Measurements from ENCODE around the gene KCTD16.
A peak's percentile ranks its signal among the peaks of the same experiment; 100 is the strongest.

Gene KCTD16

DNA sequence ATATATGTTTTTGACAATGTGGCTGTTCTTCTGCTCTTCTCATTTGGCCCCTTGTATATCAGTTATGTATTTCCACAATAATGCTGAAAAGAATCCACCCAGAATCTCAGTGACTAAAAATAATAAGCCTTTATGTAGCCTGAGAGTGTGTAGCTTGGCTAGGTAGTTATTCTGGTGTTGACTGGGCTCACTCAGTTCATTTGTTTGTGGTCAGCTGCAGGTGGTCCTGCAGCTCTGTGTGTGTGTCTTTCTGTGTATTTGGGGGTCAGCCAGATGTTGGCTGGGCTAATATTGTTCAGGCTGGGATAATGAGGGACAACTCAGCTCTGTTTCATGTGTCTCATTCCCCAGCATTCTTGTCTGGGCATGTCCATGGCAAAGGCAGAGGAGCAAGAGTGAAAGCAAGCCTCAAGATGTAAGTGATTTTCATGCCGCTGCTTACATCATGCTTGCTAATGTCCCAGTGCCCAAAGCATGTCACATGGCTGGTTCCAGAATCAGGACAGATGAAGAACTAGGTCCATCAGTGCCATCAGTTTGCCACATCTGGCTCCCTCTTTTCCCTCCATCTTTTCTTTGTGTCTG, 162.8 kb downstream of the KCTD16 start:
- no peak for DNase-seq (ENCODE audit: low read depth)

- no peak for DNase-seq (ENCODE audit: low read depth)
These were observed 164.9 kb downstream of the KCTD16 start for GRCh38 chr5:144335561-144335960.

- DNase-seq (ENCODE audit: low read depth): peak; percentile 7
These were observed 165.7 kb downstream of the KCTD16 start for GRCh38 chr5:144336191-144336961.

DNA sequence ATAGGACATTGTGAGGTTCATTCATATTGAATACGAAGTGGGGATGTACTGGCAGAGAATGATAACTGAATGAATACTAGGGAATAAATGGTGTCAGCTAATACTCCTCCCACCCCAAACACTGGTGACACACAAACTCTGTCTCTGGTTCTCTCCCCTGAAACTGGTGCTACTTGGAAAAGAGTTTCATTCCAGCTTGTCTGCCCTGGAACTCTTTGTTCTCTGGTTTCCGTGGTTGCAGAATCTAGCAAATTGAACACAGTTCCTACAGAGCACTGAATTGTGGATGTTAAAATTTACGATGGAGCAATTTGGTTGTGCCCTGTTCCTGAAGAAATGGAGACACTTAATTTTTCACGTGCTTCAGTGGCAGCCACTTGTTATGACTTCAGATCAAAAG, 181.7 kb downstream of the KCTD16 start:
- DNase-seq (ENCODE audit: low read depth): peak; percentile 1

DNA sequence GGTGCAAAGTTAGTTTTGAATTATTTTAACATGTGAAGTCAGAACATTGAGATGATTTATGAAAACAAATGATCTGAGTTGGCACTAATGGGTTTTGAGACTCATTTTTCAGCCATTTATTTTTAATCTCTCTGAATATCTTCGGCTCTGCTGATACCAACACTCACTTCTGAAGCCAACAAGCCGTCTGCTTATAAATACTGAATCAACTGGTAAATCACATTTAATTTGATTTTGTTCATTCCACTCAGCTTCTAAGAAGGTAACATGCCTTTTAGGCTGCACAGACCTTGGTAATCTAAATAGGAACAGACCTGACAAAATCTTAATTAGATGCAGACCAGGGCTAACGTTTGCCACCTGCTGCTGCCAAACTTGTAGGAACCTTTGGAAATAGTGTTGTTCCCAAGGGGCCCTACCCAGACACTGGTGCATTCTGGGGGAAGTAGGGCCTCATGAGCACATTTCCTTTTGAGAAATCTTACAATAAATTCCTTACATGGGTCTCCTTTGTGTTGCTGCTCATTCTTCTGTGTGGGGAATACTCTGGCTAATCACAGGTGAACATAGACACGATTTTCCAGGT, 182.2 kb downstream of the KCTD16 start:
- no peak for DNase-seq (ENCODE audit: low read depth)

DNA sequence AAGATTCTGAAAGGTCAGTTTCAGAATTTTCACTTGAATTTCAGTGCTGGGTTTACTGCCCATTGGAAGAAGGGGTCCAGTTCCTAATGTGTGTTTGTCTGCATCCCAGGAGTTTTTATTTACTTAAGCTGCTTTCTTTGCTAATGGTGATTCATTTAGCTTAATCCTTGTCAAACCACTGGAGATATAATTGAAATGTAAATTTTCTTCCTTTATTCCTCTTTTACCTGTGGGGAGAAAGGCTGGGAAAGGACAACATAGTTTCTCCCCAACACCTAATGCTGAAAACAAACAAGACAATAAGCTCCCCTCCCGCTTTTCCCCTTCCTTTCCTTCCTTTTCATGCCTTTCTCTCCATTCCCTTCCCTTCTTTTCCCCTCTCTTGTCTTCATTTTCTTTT, 185.8 kb downstream of the KCTD16 start:
- no peak for DNase-seq (ENCODE audit: low read depth)

GRCh38 chr5:144361406-144361805, 190.7 kb downstream of the KCTD16 start:
- DNase-seq (ENCODE audit: low read depth): peak; percentile 40

- no peak for DNase-seq (ENCODE audit: low read depth)
These were observed 195.2 kb downstream of the KCTD16 start for GRCh38 chr5:144365885-144366284.

DNA sequence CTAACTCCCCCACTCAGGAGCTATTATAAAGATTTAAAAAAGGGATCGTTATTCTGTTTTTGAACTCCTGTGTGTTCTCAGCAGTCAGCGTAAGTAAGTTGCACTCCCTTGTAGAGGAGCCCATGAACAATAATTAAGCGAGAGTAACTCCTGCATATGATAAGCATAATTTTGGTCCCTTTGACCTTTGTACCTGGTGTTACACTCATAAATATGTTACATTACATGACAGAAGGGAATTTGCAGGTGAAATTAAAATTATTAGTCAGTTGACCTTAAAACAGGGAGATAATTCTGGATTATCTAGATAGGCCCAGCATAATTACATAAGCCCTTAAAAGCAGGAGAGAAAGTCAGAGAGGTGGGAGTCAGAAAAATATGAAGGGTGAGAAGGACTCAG, 197.3 kb downstream of the KCTD16 start:
- no peak for DNase-seq (ENCODE audit: low read depth)

GRCh38 chr5:144368556-144368955, 197.9 kb downstream of the KCTD16 start:
- peak; percentile 74 for DNase-seq (ENCODE audit: low read depth)

DNA sequence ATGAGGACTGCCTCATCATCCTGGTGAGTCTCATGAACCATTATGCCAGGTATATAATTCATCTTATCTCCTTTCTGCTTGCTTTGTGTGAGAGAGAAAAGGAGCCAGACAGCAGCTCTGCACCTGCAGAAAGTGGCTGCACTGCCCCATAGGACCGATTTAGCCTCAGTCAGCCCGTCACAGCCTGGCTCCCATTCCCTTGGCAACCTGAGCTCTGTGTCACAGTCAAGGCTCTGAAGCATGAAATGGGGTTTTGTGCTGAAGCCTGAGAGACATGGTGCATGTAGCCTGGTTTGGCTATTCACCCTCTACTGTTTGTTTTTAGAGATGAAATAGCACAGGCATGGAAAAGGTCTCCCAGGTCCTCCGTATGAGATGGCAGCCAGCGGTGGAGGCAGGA, 198.3 kb downstream of the KCTD16 start:
- DNase-seq (ENCODE audit: low read depth): no peak

- DNase-seq (ENCODE audit: low read depth): no peak
These were observed 199.6 kb downstream of the KCTD16 start for GRCh38 chr5:144370273-144370672.

DNA sequence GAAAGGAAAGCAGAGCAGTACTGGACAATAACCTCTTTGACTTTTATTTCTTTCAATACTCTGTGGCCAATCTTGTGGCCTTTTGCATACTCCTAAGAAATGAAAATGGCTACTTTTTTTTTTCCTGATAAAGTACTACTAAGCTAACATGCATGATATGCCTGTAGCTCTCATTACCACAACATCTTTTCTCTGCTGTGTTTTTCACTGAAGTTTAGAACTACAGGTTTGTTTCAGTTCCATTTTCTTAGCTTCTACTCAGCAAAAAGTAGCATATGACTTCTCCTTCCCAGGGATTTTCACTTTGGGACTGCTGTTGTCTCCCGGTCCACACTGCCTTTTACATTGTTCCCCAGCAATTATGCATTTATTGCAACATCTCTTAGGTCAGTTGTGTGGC, 204.0 kb downstream of the KCTD16 start:
- DNase-seq (ENCODE audit: low read depth): no peak

GRCh38 chr5:144377207-144377606, 206.5 kb downstream of the KCTD16 start:
- no peak for DNase-seq (ENCODE audit: low read depth)

GRCh38 chr5:144378681-144379080, 208.0 kb downstream of the KCTD16 start:
- no peak for DNase-seq (ENCODE audit: low read depth)

- DNase-seq (ENCODE audit: low read depth): no peak
These were observed 214.9 kb downstream of the KCTD16 start for GRCh38 chr5:144385597-144385996.

DNA sequence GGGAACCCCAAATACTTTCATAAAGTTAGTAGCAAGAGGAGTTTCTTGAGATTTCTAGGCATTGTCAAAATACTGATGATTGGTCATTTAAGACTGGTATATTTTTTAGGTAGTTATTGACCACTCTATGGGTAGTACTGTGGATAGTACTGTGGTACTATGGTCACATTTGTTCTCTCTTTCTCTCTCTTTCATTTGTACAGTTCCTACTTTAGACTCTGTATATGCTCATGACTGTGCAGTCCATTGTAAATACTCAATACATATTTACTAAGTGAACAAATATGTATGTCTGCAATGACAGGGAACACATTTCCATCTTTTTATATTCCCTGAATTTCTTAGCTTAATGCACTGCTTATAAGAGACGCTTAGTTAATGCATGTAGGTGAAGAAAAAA, 215.6 kb downstream of the KCTD16 start:
- no peak for DNase-seq (ENCODE audit: low read depth)

- peak; percentile 17 for DNase-seq (ENCODE audit: low read depth)
These were observed 219.5 kb downstream of the KCTD16 start for GRCh38 chr5:144390133-144390532.

- DNase-seq (ENCODE audit: low read depth): no peak
These were observed 220.4 kb downstream of the KCTD16 start for GRCh38 chr5:144391044-144391443.

DNA sequence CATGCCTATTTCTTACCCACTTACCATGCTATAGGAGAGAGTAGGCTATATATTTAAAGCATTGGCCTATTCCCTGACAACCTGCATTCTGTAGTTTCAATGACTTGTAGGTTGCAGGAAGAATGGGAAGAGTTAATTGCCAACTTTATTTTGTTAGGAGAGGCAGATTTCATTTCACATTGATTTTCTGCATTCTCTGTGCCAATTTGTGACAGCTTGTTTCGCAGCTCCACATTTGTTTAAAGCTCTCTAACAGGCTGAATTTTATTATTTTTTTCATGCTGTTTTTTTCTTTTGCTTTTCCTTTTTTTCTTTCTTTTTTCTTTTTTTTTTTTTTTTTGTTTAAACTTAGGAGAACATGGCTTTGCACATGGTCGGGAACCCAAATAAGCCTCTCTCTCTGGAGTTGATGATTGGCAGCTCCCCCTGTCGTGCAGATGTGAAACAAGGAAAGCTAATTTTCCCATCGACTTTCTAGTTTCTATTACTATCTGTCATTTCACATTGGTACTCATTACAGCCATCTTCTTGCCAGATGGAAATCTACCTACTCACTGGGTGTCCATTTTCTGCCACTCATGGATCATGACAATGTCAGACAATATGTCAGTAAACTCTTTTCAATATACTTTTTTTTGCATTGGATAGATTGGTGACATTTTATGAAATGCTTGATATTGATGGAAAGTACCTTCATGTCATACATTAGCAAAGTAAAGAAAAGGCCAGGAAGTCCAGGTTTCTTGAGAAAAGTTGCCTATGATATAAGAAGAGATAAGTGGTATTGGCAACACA, 223.2 kb downstream of the KCTD16 start:
- DNase-seq (ENCODE audit: low read depth): no peak

- no peak for DNase-seq (ENCODE audit: low read depth)
These were observed 225.0 kb downstream of the KCTD16 start for GRCh38 chr5:144395704-144396103.

- DNase-seq (ENCODE audit: low read depth): no peak
These were observed 232.4 kb downstream of the KCTD16 start for GRCh38 chr5:144403058-144403457.
